Mesenchymal stem cell (in vitro differentiated cells and primary cell): ENCODE results near the gene MARK2.

Experiments used
- DNase-seq: peaks from one replicate; pipeline ENCODE4 v3.0.0-alpha.2; 2013
- H2AFZ ChIP-seq: one replicate; pipeline ENCODE4 v1.6.1; 2013; ENCODE audit warnings: low read depth, mild to moderate bottlenecking, control low read depth, inconsistent platforms, low read length, moderate library complexity
- H2AK5ac ChIP-seq: 2 replicates; pipeline ENCODE4 v1.6.1; 2013; ENCODE audit warnings: low read length, moderate library complexity, mild to moderate bottlenecking, inconsistent platforms; ENCODE audit not compliant: severe bottlenecking
- H2BK120ac ChIP-seq: one replicate; pipeline ENCODE4 v1.6.1; 2013; ENCODE audit warnings: low read depth, mild to moderate bottlenecking, inconsistent platforms, low read length, moderate library complexity
- H2BK12ac ChIP-seq, 2 experiments: one replicate each; pipeline ENCODE4 v1.6.1; 2013; ENCODE audit warnings: inconsistent platforms in 2 of 2, low read length in 2 of 2, mild to moderate bottlenecking in 2 of 2, moderate library complexity in 2 of 2, control low read depth in 1 of 2
- H2BK15ac ChIP-seq: one replicate; pipeline ENCODE4 v1.6.1; 2013; ENCODE audit warnings: mild to moderate bottlenecking, low read depth, inconsistent platforms; ENCODE audit not compliant: poor library complexity, severe bottlenecking
- H2BK5ac ChIP-seq: 2 replicates; pipeline ENCODE4 v1.6.1; 2013; ENCODE audit warnings: low read depth, mild to moderate bottlenecking, low read length, control low read depth, inconsistent platforms; ENCODE audit not compliant: poor library complexity, severe bottlenecking
- H3K14ac ChIP-seq, 2 experiments: one replicate each; pipeline ENCODE4 v1.6.1; 2013; ENCODE audit warnings: inconsistent platforms in 2 of 2, low read length in 2 of 2, control low read depth in 1 of 2, mild to moderate bottlenecking in 1 of 2, moderate library complexity in 1 of 2
- H3K18ac ChIP-seq, 2 experiments: one replicate each; pipeline ENCODE4 v1.6.1; 2013; ENCODE audit warnings: inconsistent platforms in 2 of 2, low read length in 2 of 2, control low read depth in 1 of 2, low read depth in 1 of 2, mild to moderate bottlenecking in 1 of 2
- H3K23ac ChIP-seq, 2 experiments: one replicate each; pipeline ENCODE4 v1.6.1; 2013; ENCODE audit warnings: inconsistent platforms in 2 of 2, low read length in 2 of 2, mild to moderate bottlenecking in 2 of 2, moderate library complexity in 2 of 2, control low read depth in 1 of 2
- H3K27ac ChIP-seq: 2 replicates; pipeline ENCODE4 v1.5.1; 2013; ENCODE audit warnings: mild to moderate bottlenecking, moderate library complexity, low read length, control low read depth, inconsistent platforms; ENCODE audit not compliant: poor library complexity, severe bottlenecking
- H3K27me3 ChIP-seq, 2 experiments: 2 replicates each; pipeline versions ENCODE4 v1.6.1 to v1.7.0; 2013; ENCODE audit warnings: low read length in 2 of 2, mild to moderate bottlenecking in 2 of 2, moderate library complexity in 2 of 2, control low read depth in 1 of 2, inconsistent platforms in 1 of 2; ENCODE audit not compliant: control insufficient read depth in 1 of 2, insufficient read depth in 1 of 2
- H3K36me3 ChIP-seq, 2 experiments: 2 replicates each; pipeline versions ENCODE4 v1.6.1 to v1.7.0; 2013; ENCODE audit warnings: low read length in 2 of 2, control low read depth in 1 of 2, inconsistent platforms in 1 of 2, low read depth in 1 of 2, mild to moderate bottlenecking in 1 of 2; ENCODE audit not compliant: insufficient read depth in 2 of 2, control insufficient read depth in 1 of 2
- H3K4ac ChIP-seq, 2 experiments: one replicate each; pipeline ENCODE4 v1.6.1; 2013; ENCODE audit warnings: inconsistent platforms in 2 of 2, low read length in 2 of 2, mild to moderate bottlenecking in 2 of 2, moderate library complexity in 2 of 2, control low read depth in 1 of 2, low read depth in 1 of 2
- H3K4me1 ChIP-seq: 2 replicates; pipeline ENCODE4 v1.6.1; 2013; ENCODE audit warnings: low read depth, low read length, control low read depth; ENCODE audit not compliant: control insufficient read depth, insufficient read depth
- H3K4me2 ChIP-seq: 2 replicates; pipeline ENCODE4 v1.6.1; 2013; ENCODE audit warnings: low read length, mild to moderate bottlenecking, inconsistent platforms; ENCODE audit not compliant: poor library complexity, severe bottlenecking
- H3K4me3 ChIP-seq, 2 experiments: 2 replicates each; pipeline versions ENCODE4 v1.5.1 to v1.7.0; 2013; ENCODE audit warnings: low read length in 2 of 2, mild to moderate bottlenecking in 2 of 2, control low read depth in 1 of 2, low read depth in 1 of 2; ENCODE audit not compliant: insufficient read depth in 1 of 2
- H3K79me1 ChIP-seq: replicated peaks from 2 replicates; pipeline ENCODE4 v1.6.1; 2013; ENCODE audit warnings: mild to moderate bottlenecking, control low read depth, low read length, inconsistent platforms; ENCODE audit not compliant: poor library complexity, severe bottlenecking
- H3K9ac ChIP-seq: 2 replicates; pipeline ENCODE4 v1.7.0; 2013; ENCODE audit warnings: mild to moderate bottlenecking, low read length, moderate library complexity
- H3K9me3 ChIP-seq: 2 replicates; pipeline ENCODE4 v1.7.0; 2013; ENCODE audit warnings: mild to moderate bottlenecking, low read length; ENCODE audit not compliant: control insufficient read depth
- H4K8ac ChIP-seq: one replicate; pipeline ENCODE4 v1.6.1; 2013; ENCODE audit warnings: inconsistent platforms, mild to moderate bottlenecking, low read length, moderate library complexity
- H4K91ac ChIP-seq: one replicate; pipeline ENCODE4 v1.6.1; 2013; ENCODE audit warnings: mild to moderate bottlenecking, low read length, inconsistent platforms
- WGBS: methylation state at CpG from one replicate; pipeline ENCODE4 v1.1.7; 2013; ENCODE audit warnings: mixed read lengths; 5-methylcytosine and 5-hydroxymethylcytosine counted together

Gene MARK2

GRCh38 chr11:63844836-63845235 is 5.9 kb downstream of the MARK2 start:
- Histone ChIP-seq H3K36me3 (peaks cover 14 to 17% of the 10 kb centered on the region in 2 experiments), H2AK5ac (peak overlapping the region; percentile 19), H3K18ac (peak overlapping the region in 1 of 2 experiments; percentile 44), H3K4me3 (no peak overlapping the region), H3K4me1 (peaks cover 18% of the 10 kb centered on the region), H3K27me3 (no peaks in the 10 kb centered on the region), H2AFZ (no peak overlapping the region), H3K27ac (peak overlapping the region; percentile 17), H4K91ac (no peak overlapping the region), H3K79me1 (no peaks in the 10 kb centered on the region), H3K4ac (no peak overlapping the region), H4K8ac (no peak overlapping the region), H3K23ac (peak overlapping the region in 1 of 2 experiments; percentile 54), H2BK12ac (no peak overlapping the region), H3K9me3 (no peaks in the 10 kb centered on the region), H2BK120ac (no peak overlapping the region), H3K4me2 (no peak overlapping the region), H3K14ac (peak overlapping the region in 1 of 2 experiments; percentile 26), H2BK5ac (no peak overlapping the region), H3K9ac (peak overlapping the region; percentile 34), H2BK15ac (no peak overlapping the region)
- 92% methylated on average over 4 of the region's 4 CpGs for WGBS
- DNase-seq, result no peak

- H2BK120ac ChIP-seq, result no peak overlapping the region
- H3K9ac ChIP-seq, result peak overlapping the region; percentile 34
- no peak overlapping the region for H4K8ac ChIP-seq
- peak; percentile 95 for DNase-seq
- H4K91ac ChIP-seq, result no peak overlapping the region
- H3K4ac ChIP-seq, result no peak overlapping the region
- no peak overlapping the region for H2AK5ac ChIP-seq
- H3K9me3 ChIP-seq, result no peaks in the 10 kb centered on the region
- no peak overlapping the region for H3K14ac ChIP-seq
- 88% methylated on average over 1 of the region's 2 CpGs for whole genome bisulfite sequencing
- H3K27ac ChIP-seq, result peak overlapping the region; percentile 17
- H3K4me2 ChIP-seq, result no peak overlapping the region
- peak overlapping the region in 1 of 2 experiments; percentile 25 for H2BK12ac ChIP-seq
- peaks cover 14 to 17% of the 10 kb centered on the region in 2 experiments for H3K36me3 ChIP-seq
- peaks cover 17% of the 10 kb centered on the region for H3K4me1 ChIP-seq
- no peak overlapping the region for H3K23ac ChIP-seq
- H2AFZ ChIP-seq, result no peak overlapping the region
- no peak overlapping the region for H2BK5ac ChIP-seq
- H3K18ac ChIP-seq, result peak overlapping the region in 1 of 2 experiments; percentile 61
- no peak overlapping the region for H3K4me3 ChIP-seq
- H3K79me1 ChIP-seq, result no peaks in the 10 kb centered on the region
- H2BK15ac ChIP-seq, result no peak overlapping the region
- H3K27me3 ChIP-seq, result no peaks in the 10 kb centered on the region
These were observed 6.4 kb downstream of the MARK2 start for GRCh38 chr11:63845303-63845702.

- Histone ChIP-seq H3K36me3 (peaks cover 14 to 17% of the 10 kb centered on the region in 2 experiments), H2BK15ac (no peak overlapping the region), H3K4me2 (no peak overlapping the region), H3K4me3 (no peak overlapping the region), H3K9me3 (no peaks in the 10 kb centered on the region), H2BK12ac (no peak overlapping the region), H2AK5ac (no peak overlapping the region), H3K9ac (no peak overlapping the region), H2BK5ac (no peak overlapping the region), H4K91ac (no peak overlapping the region), H4K8ac (no peak overlapping the region), H3K27me3 (no peaks in the 10 kb centered on the region), H3K18ac (no peak overlapping the region), H3K4ac (no peak overlapping the region), H2AFZ (no peak overlapping the region), H3K23ac (no peak overlapping the region), H2BK120ac (peak overlapping the region; percentile 42), H3K27ac (no peak overlapping the region), H3K79me1 (peaks cover 2% of the 10 kb centered on the region), H3K4me1 (peaks cover 13% of the 10 kb centered on the region), H3K14ac (peak overlapping the region in 1 of 2 experiments; percentile 21)
- no peak for DNase-seq
- 97% methylated on average over 7 of the region's 7 CpGs for WGBS
These were observed 7.0 kb downstream of the MARK2 start for GRCh38 chr11:63845911-63846310.

- H3K18ac ChIP-seq, result no peak overlapping the region
- H3K36me3 ChIP-seq, result peaks cover 14 to 17% of the 10 kb centered on the region in 2 experiments
- H3K4me3 ChIP-seq, result no peak overlapping the region
- no peak overlapping the region for H3K4ac ChIP-seq
- no peak overlapping the region for H2BK15ac ChIP-seq
- no peak overlapping the region for H4K91ac ChIP-seq
- H3K27me3 ChIP-seq, result no peaks in the 10 kb centered on the region
- H3K9ac ChIP-seq, result no peak overlapping the region
- no peak overlapping the region for H4K8ac ChIP-seq
- no peak overlapping the region for H3K23ac ChIP-seq
- H2BK5ac ChIP-seq, result no peak overlapping the region
- peaks cover 11% of the 10 kb centered on the region for H3K4me1 ChIP-seq
- no peak overlapping the region for H3K27ac ChIP-seq
- no peaks in the 10 kb centered on the region for H3K9me3 ChIP-seq
- over 99% methylated on average over 6 of the region's 6 CpGs for WGBS
- DNase-seq, result no peak
- peaks cover 4% of the 10 kb centered on the region for H3K79me1 ChIP-seq
- H2AK5ac ChIP-seq, result no peak overlapping the region
- H2AFZ ChIP-seq, result no peak overlapping the region
- no peak overlapping the region for H3K4me2 ChIP-seq
- no peak overlapping the region for H2BK120ac ChIP-seq
- H3K14ac ChIP-seq, result no peak overlapping the region
- no peak overlapping the region for H2BK12ac ChIP-seq
These were observed 8.0 kb downstream of the MARK2 start for GRCh38 chr11:63846897-63847296.
